H1 (cell line): ENCODE data around the gene EXOSC6. TPM values are rescaled to one million over a fixed set of nuclear protein-coding genes. Genes with fewer than 3 reads are reported as not detected.
A peak's percentile ranks its signal among the peaks of the same experiment; 100 is the strongest.

Experiments
- CTCF ChIA-PET: fragments of 300-600 bp; sonication (Branson Sonifier 250); formaldehyde crosslinking; loops from one replicate; lab custom pipeline; 2021; ENCODE audit not compliant: partially characterized antibody; lab: Charles Lee
- POLR2A ChIA-PET: fragments of 300-600 bp; sonication (Branson Sonifier 250); formaldehyde crosslinking; loops from one replicate; lab custom pipeline; 2021; ENCODE audit warnings: inconsistent platforms; ENCODE audit not compliant: partially characterized antibody; lab: Charles Lee
- DNase-seq, 2 experiments: peaks; one replicate each; pipeline versions ENCODE4 v3.0.0 to v3.0.0-alpha.2; 2010 to 2022; ENCODE audit warnings: low spot score in 2 of 2, low read depth in 1 of 2, mixed read lengths in 1 of 2
- FAIRE-seq: peaks from 2 replicates; lab custom pipeline; 2011; peaks lifted over from hg19 to GRCh38; lab: Jason Lieb, UNC
- H2AFZ ChIP-seq: 2 replicates; pipeline ENCODE4 v1.8.1; 2012; ENCODE audit warnings: low read length, inconsistent platforms
- H2AK5ac ChIP-seq: 2 replicates; pipeline ENCODE4 v1.6.1; 2013; ENCODE audit warnings: low read depth, low read length
- H2BK120ac ChIP-seq: replicated peaks from 2 replicates; pipeline ENCODE3; 2013; ENCODE audit warnings: low read depth, low read length, inconsistent platforms
- H2BK12ac ChIP-seq: 2 replicates; pipeline ENCODE4 v1.6.1; 2013; ENCODE audit warnings: low read depth, low read length
- H2BK15ac ChIP-seq: 2 replicates; pipeline ENCODE4 v1.6.1; 2013; ENCODE audit warnings: low read length
- H2BK20ac ChIP-seq: 2 replicates; pipeline ENCODE4 v1.6.1; 2013; ENCODE audit warnings: low read length
- H2BK5ac ChIP-seq: 2 replicates; pipeline ENCODE4 v1.6.1; 2013; ENCODE audit warnings: low read depth, low read length
- H3K14ac ChIP-seq: 2 replicates; pipeline ENCODE4 v1.6.1; 2013; ENCODE audit warnings: inconsistent platforms; ENCODE audit not compliant: insufficient read length
- H3K18ac ChIP-seq: 2 replicates; pipeline ENCODE4 v1.6.1; 2013; ENCODE audit warnings: low read length; ENCODE audit errors: extremely low read depth
- H3K23ac ChIP-seq: 2 replicates; pipeline ENCODE4 v1.6.1; 2013; ENCODE audit warnings: inconsistent platforms; ENCODE audit not compliant: insufficient read length
- H3K23me2 ChIP-seq: 2 replicates; pipeline ENCODE4 v1.6.1; 2013; ENCODE audit warnings: low read depth, low read length
- H3K27ac ChIP-seq: 2 replicates; pipeline ENCODE4 v1.6.1; 2011; ENCODE audit warnings: low read depth, low read length, inconsistent platforms
- H3K27me3 ChIP-seq, 4 experiments: replicated peaks in 1 of 4; 1 replicate in 1 of 4; 2 replicates in 3 of 4; pipeline versions ENCODE4 v1.6.1 to v1.8.1; 2011 to 2013; ENCODE audit warnings: low read length in 3 of 4, mild to moderate bottlenecking in 3 of 4, inconsistent platforms in 2 of 4, mixed read lengths in 2 of 4, moderate library complexity in 1 of 4; ENCODE audit not compliant: control insufficient read depth in 3 of 4, insufficient read depth in 3 of 4; ENCODE audit errors: extremely low read depth in 1 of 4
- H3K36me3 ChIP-seq, 4 experiments: 2 replicates each; pipeline versions ENCODE4 v1.6.1 to v1.8.1; 2011 to 2013; ENCODE audit warnings: mild to moderate bottlenecking in 4 of 4, low read length in 3 of 4, moderate library complexity in 2 of 4, control low read depth in 1 of 4, inconsistent platforms in 1 of 4; ENCODE audit not compliant: insufficient read depth in 4 of 4, control insufficient read depth in 2 of 4
- H3K4ac ChIP-seq: replicated peaks from 2 replicates; pipeline ENCODE3; 2013; ENCODE audit warnings: low read length, low read depth, mixed read lengths, inconsistent platforms; ENCODE audit not compliant: insufficient read length
- H3K4me1 ChIP-seq, 4 experiments: replicated peaks in 1 of 4; 1 replicate in 1 of 4; 2 replicates in 3 of 4; pipeline versions ENCODE4 v1.6.1 to v1.8.1; 2011 to 2013; ENCODE audit warnings: low read length in 3 of 4, inconsistent platforms in 2 of 4, mixed read lengths in 1 of 4; ENCODE audit not compliant: insufficient read depth in 4 of 4, control insufficient read depth in 3 of 4
- H3K4me2 ChIP-seq, 2 experiments: 2 replicates each; pipeline versions ENCODE4 v1.6.1 to v1.8.1; 2011 to 2013; ENCODE audit warnings: low read depth in 2 of 2, low read length in 2 of 2, control low read depth in 1 of 2, inconsistent platforms in 1 of 2, mild to moderate bottlenecking in 1 of 2; ENCODE audit not compliant: insufficient read depth in 1 of 2
- H3K4me3 ChIP-seq, 4 experiments: fragments of 200-600, 300-600 bp in 1 of 4; sonication (generic), shearing (Covaris generic), sonication (Bioruptor Twin) in 1 of 4; 2 replicates each; pipeline versions ENCODE4 v1.5.1 to v1.8.1; 2011 to 2016; ENCODE audit warnings: low read length in 4 of 4, low read depth in 3 of 4, control low read depth in 2 of 4, inconsistent platforms in 2 of 4, mild to moderate bottlenecking in 2 of 4, mixed read lengths in 1 of 4, moderate library complexity in 1 of 4; ENCODE audit not compliant: insufficient read depth in 2 of 4; ENCODE audit errors: extremely low read depth in 1 of 4
- H3K56ac ChIP-seq: replicated peaks from 2 replicates; pipeline ENCODE3; 2013; ENCODE audit warnings: low read depth, mild to moderate bottlenecking, mixed read lengths, low read length, inconsistent platforms; ENCODE audit not compliant: insufficient read length
- H3K79me1 ChIP-seq: 2 replicates; pipeline ENCODE4 v1.6.1; 2013; ENCODE audit warnings: low read depth, low read length, control low read depth
- H3K79me2 ChIP-seq, 2 experiments: 2 replicates each; pipeline versions ENCODE4 v1.6.1 to v1.8.1; 2012 to 2013; ENCODE audit warnings: low read length in 2 of 2, mild to moderate bottlenecking in 2 of 2, inconsistent platforms in 1 of 2; ENCODE audit not compliant: insufficient read depth in 2 of 2, control insufficient read depth in 1 of 2
- H3K9ac ChIP-seq, 4 experiments: replicated peaks in 1 of 4; 1 replicate in 1 of 4; 2 replicates in 3 of 4; pipeline versions ENCODE4 v1.6.1 to v1.8.1; 2011 to 2013; ENCODE audit warnings: low read depth in 3 of 4, low read length in 3 of 4, control low read depth in 2 of 4, mild to moderate bottlenecking in 2 of 4, moderate library complexity in 2 of 4, inconsistent platforms in 1 of 4; ENCODE audit errors: extremely low read depth in 1 of 4
- H3K9me3 ChIP-seq, 2 experiments: 2 replicates each; pipeline versions ENCODE4 v1.6.1 to v1.8.1; 2012 to 2013; ENCODE audit warnings: mild to moderate bottlenecking in 2 of 2, moderate library complexity in 2 of 2, control low read depth in 1 of 2, inconsistent platforms in 1 of 2, low read depth in 1 of 2, low read length in 1 of 2, mixed read lengths in 1 of 2; ENCODE audit not compliant: insufficient read depth in 2 of 2
- H4K20me1 ChIP-seq, 2 experiments: replicated peaks in 1 of 2; 2 replicates each; pipeline versions ENCODE3 to v1.8.1; 2011 to 2013; ENCODE audit warnings: inconsistent platforms in 2 of 2, low read length in 2 of 2, mild to moderate bottlenecking in 1 of 2; ENCODE audit not compliant: insufficient read depth in 2 of 2, control insufficient read depth in 1 of 2
- H4K5ac ChIP-seq: 2 replicates; pipeline ENCODE4 v1.6.1; 2013; ENCODE audit warnings: low read length, low read depth, mixed read lengths, inconsistent platforms; ENCODE audit not compliant: insufficient read length
- H4K8ac ChIP-seq: 2 replicates; pipeline ENCODE4 v1.8.0; 2013; ENCODE audit warnings: mild to moderate bottlenecking, moderate library complexity, low read length, inconsistent platforms; ENCODE audit not compliant: insufficient read depth; ENCODE audit errors: extremely low read depth
- H4K91ac ChIP-seq: replicated peaks from 2 replicates; pipeline ENCODE3; 2013; ENCODE audit warnings: low read length, mixed read lengths, inconsistent platforms; ENCODE audit not compliant: insufficient read length
- KDM5A ChIP-seq: fragments of 200-600 bp; IDR thresholded peaks from 2 replicates; pipeline ENCODE4 v1.7.1; 2012; ENCODE audit warnings: mild to moderate bottlenecking, low read length, inconsistent platforms, mixed read lengths
- POLR2AphosphoS5 ChIP-seq: IDR thresholded peaks from 2 replicates; pipeline ENCODE4 v1.6.1; 2011; ENCODE audit warnings: low read depth, low read length
- RAD21 ChIP-seq, 2 experiments: IDR thresholded peaks in 1 of 2; conservative IDR thresholded peaks in 1 of 2; 2 replicates each; pipeline ENCODE4 v1.6.1; 2011; ENCODE audit warnings: low read depth in 2 of 2, low read length in 2 of 2, improper control_type of control experiment in 1 of 2, inconsistent platforms in 1 of 2, mild to moderate bottlenecking in 1 of 2, moderate library complexity in 1 of 2
- WGBS, 2 experiments: shearing (Covaris generic) in 1 of 2; methylation state at CpG; one replicate each; pipeline versions ENCODE4 v1.1.6 to v1.1.7; 2013 to 2015; ENCODE audit warnings: low lambda C conversion rate in 2 of 2, mixed read lengths in 2 of 2, inconsistent platforms in 1 of 2, low coverage in 1 of 2, missing lambda C conversion rate in 1 of 2; ENCODE audit not compliant: insufficient replicate concordance in 2 of 2, insufficient coverage in 1 of 2, insufficient read length in 1 of 2; ENCODE audit errors: extremely low coverage in 1 of 2, missing lambda C conversion rate in 1 of 2; 5-methylcytosine and 5-hydroxymethylcytosine counted together
- polyA plus RNA-seq, 7 experiments: library from polyadenylated mRNA; depleted of rRNA in 3 of 7; stranded (reverse) in 5 of 7; unstranded in 2 of 7; fragments of >200 nt in 5 of 7; fragments of 200-250 nt in 2 of 7; gene quantifications; 1 replicate in 5 of 7; 2 replicates in 1 of 7; 4 replicates in 1 of 7; pipeline versions ENCODE4 v1.2.1 to v1.2.3, GENCODE V29; 2011 to 2013; ENCODE audit warnings: missing spikeins in 2 of 7, mixed read lengths in 2 of 7
- total RNA-seq: library from RNA; stranded (reverse); fragmentation: NEBNext Ultra II Directional; extraction: Animal tissue kit (Norgen Biotek cat#: 25700); gene quantifications from 2 replicates; pipeline ENCODE4 v1.2.1, GENCODE V29; 2021
- TF ChIP-seq, protein P1 (sequence below), 3 experiments: IDR thresholded peaks; 1 replicate in 2 of 3; 2 replicates in 1 of 3; pipeline versions ENCODE4 v1.5.1 to v1.6.1; 2011; ENCODE audit warnings: low read length in 3 of 3, mild to moderate bottlenecking in 3 of 3, inconsistent platforms in 2 of 3, low read depth in 1 of 3, moderate library complexity in 1 of 3; ENCODE audit not compliant: insufficient read depth in 1 of 3; ENCODE audit errors: control extremely low read depth in 1 of 3

Gene EXOSC6
- total and polyA plus RNA-seq, 2 of the 8 experiments (the other 6 are each of a cell fraction or from before 2014, with no cell fraction given), result 9.7 to 22.5 TPM

DNA sequence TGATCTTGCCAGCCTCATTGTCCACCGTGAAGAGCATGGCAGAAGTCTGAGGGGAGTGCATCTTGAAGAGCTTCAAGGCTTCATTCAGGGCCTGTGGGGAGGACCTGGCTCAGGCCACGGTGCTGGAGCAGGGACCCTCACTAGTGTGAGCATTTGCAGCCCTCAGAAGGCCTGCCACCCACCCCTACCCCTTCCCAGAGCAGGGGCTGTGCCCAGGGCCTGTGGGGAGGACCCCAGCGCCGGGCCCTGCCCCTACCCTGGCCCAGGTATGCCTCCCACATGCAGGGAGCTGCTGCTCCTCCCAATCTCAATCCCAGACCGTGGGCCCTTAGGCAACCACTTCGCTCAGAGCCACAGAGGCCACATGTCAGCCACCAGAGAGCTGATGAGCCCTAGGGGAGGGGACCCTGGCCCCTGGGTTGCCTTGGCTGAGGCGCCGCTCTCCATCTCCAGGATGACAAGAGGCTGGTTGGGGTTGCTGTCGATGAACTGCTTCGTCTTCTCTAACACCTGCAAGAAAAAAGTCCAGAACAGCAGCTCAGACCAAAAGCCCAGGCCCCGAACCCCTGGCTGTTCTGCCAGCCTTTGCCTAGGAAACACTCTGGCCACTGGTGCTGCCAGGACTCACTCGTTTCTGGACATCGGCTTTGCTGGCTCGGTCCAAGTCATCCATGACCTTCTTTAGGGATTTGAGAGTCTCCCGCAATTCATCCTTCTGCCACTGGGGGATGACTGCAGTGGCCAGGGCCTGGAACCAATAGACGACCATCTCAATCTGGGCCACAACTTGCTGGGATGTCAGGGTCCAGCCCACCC, 1.8 kb upstream of the EXOSC6 start:
- no peak overlapping the region for H3K23ac ChIP-seq
- H4K5ac ChIP-seq, result no peak overlapping the region
- CTCF ChIA-PET, result interaction anchor here (0.7 to 8.3 kb wide), 14 partner anchors 10 to 476 kb away, joined by 3 to 67 read pairs (median 4); partner anchors contain the start of genes AARS1 and DDX19B
- H2BK5ac ChIP-seq, result no peak overlapping the region; the same call in none of the 2 replicates
- H2AFZ ChIP-seq, result no peak overlapping the region
- H3K79me1 ChIP-seq, result peaks cover 5% of the 10 kb centered on the region
- H3K36me3 ChIP-seq, result peaks cover 39 to 65% (median 59%) of the 10 kb centered on the region in 4 experiments
- no peak overlapping the region for H2BK12ac ChIP-seq
- H4K20me1 ChIP-seq, result peaks cover 7 to 21% of the 10 kb centered on the region in 2 experiments
- FAIRE-seq, result no peak
- no peak overlapping the region for H4K91ac ChIP-seq
- no peak overlapping the region for H2BK15ac ChIP-seq
- TF ChIP-seq, protein P1, sequence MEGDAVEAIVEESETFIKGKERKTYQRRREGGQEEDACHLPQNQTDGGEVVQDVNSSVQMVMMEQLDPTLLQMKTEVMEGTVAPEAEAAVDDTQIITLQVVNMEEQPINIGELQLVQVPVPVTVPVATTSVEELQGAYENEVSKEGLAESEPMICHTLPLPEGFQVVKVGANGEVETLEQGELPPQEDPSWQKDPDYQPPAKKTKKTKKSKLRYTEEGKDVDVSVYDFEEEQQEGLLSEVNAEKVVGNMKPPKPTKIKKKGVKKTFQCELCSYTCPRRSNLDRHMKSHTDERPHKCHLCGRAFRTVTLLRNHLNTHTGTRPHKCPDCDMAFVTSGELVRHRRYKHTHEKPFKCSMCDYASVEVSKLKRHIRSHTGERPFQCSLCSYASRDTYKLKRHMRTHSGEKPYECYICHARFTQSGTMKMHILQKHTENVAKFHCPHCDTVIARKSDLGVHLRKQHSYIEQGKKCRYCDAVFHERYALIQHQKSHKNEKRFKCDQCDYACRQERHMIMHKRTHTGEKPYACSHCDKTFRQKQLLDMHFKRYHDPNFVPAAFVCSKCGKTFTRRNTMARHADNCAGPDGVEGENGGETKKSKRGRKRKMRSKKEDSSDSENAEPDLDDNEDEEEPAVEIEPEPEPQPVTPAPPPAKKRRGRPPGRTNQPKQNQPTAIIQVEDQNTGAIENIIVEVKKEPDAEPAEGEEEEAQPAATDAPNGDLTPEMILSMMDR (IDR thresholded peaks at IDR 0.05; ENCODE audit: control extremely low read depth in 1 of 3, insufficient read depth in 1 of 3, low read depth in 1 of 3, low read length in 3 of 3), result peak; percentile 55 to 77 (median 62)
- TF ChIP-seq RAD21 (IDR thresholded peaks at IDR 0.05 in 1 of 2, conservative IDR thresholded peaks at IDR 0.05 in 1 of 2; ENCODE audit: low read depth in 2 of 2, low read length in 2 of 2), result peak in 1 of 2 experiments; percentile 3; a peak in 1 of 4 replicates
- TF ChIP-seq KDM5A, result no peak
- TF ChIP-seq POLR2AphosphoS5, result 0 out of 2 replicates have a peak, but pooled peaks have one; percentile 20
- TF ChIP-seq, all 59 proteins: peak for 3
- peaks cover 0 to 20% of the 10 kb centered on the region in 2 experiments; a peak in 2 of 4 replicates for H3K79me2 ChIP-seq
- H3K27ac ChIP-seq, result no peak overlapping the region
- H2BK120ac ChIP-seq, result no peak overlapping the region
- H3K9me3 ChIP-seq, result no peaks in the 10 kb centered on the region
- H3K27me3 ChIP-seq, result no peaks in the 10 kb centered on the region
- no peak overlapping the region for H3K14ac ChIP-seq
- H3K4ac ChIP-seq, result no peak overlapping the region
- H2BK20ac ChIP-seq, result no peak overlapping the region
- H4K8ac ChIP-seq, result peak overlapping the region; percentile 84
- H3K9ac ChIP-seq, result no peak overlapping the region
- DNase-seq, result peak in 1 of 2 experiments; percentile 81
- no peak overlapping the region for H3K4me2 ChIP-seq
- H3K18ac ChIP-seq, result no peak overlapping the region
- H3K4me1 ChIP-seq, result no peaks in the 10 kb centered on the region; a peak in 2 of 7 replicates
- H3K4me3 ChIP-seq, result no peak overlapping the region
- H2AK5ac ChIP-seq, result no peak overlapping the region
- whole genome bisulfite sequencing, 2 experiments, result 94% methylated on average over 16 of the region's 16 CpGs; no CpG with 5 or more reads in 1 of the 2 experiments
- no peak overlapping the region for H3K56ac ChIP-seq
- POLR2A ChIA-PET, result interaction anchor here (0.6 to 12.3 kb wide), 4 partner anchors 10 to 139 kb away, joined by 3 to 414 read pairs (median 34); partner anchors contain the start of gene AARS1
- peaks cover 3% of the 10 kb centered on the region; the same call in 1 of the 2 replicates for H3K23me2 ChIP-seq
